Karpas-422 (cell line): Measurements from ENCODE around the gene TBC1D3I. TPM values are rescaled to one million over a fixed set of nuclear protein-coding genes. Genes with fewer than 3 reads are reported as not detected.
"Not testable (repeated sequence)": the region's sequence is repeated elsewhere in the genome, so short reads cannot be mapped to it uniquely, and the experiment has no call there.

Source experiments
- DNase-seq: peaks from one replicate; pipeline ENCODE4 v3.0.0-alpha.2; 2015
- H2AFZ ChIP-seq: fragments of 200-600 bp; sonication (generic); 2 replicates; pipeline ENCODE4 v1.6.1; 2014; ENCODE audit warnings: antibody characterized with exemption, low read length, mixed read lengths
- H3K27ac ChIP-seq: fragments of 200-600 bp; sonication (generic); 2 replicates; pipeline ENCODE4 v1.5.1; 2014; ENCODE audit warnings: mild to moderate bottlenecking, low read length, moderate library complexity
- H3K27me3 ChIP-seq: fragments of 200-600 bp; sonication (generic); 2 replicates; pipeline ENCODE4 v1.6.1; 2014; ENCODE audit warnings: low read length, mixed read lengths
- H3K36me3 ChIP-seq: fragments of 200-600 bp; sonication (generic); 2 replicates; pipeline ENCODE4 v1.6.1; 2014; ENCODE audit warnings: low read length, mixed read lengths; ENCODE audit not compliant: insufficient read depth
- H3K4me1 ChIP-seq: fragments of 200-600 bp; sonication (generic); 2 replicates; pipeline ENCODE4 v1.6.1; 2014; ENCODE audit warnings: mild to moderate bottlenecking, low read length, mixed read lengths
- H3K4me2 ChIP-seq: fragments of 200-600 bp; sonication (generic); 2 replicates; pipeline ENCODE4 v1.6.1; 2014; ENCODE audit warnings: low read length, low read depth, mild to moderate bottlenecking; ENCODE audit not compliant: poor library complexity, severe bottlenecking
- H3K4me3 ChIP-seq: fragments of 200-600 bp; sonication (generic); 2 replicates; pipeline ENCODE4 v1.5.1; 2014; ENCODE audit warnings: mild to moderate bottlenecking, antibody characterized with exemption, low read length, mixed read lengths
- H3K79me2 ChIP-seq: fragments of 200-600 bp; sonication (generic); 2 replicates; pipeline ENCODE4 v1.6.1; 2014; ENCODE audit warnings: mild to moderate bottlenecking, low read length, mixed read lengths
- H3K9ac ChIP-seq: fragments of 200-600 bp; sonication (generic); 2 replicates; pipeline ENCODE4 v1.6.0; 2014; ENCODE audit warnings: low read length
- H3K9me2 ChIP-seq: fragments of 200-600 bp; sonication (generic), shearing (Covaris generic); replicated peaks from 2 replicates; pipeline ENCODE4 v1.6.0; 2014; ENCODE audit warnings: mild to moderate bottlenecking, low read length, moderate library complexity; ENCODE audit not compliant: insufficient read depth
- H3K9me3 ChIP-seq: fragments of 300-700, 200-600 bp; sonication (generic); 2 replicates; pipeline ENCODE4 v1.6.1; 2014; ENCODE audit warnings: low read length, mixed read lengths
- H4K20me1 ChIP-seq: fragments of 200-600 bp; sonication (generic); 2 replicates; pipeline ENCODE4 v1.6.1; 2014; ENCODE audit warnings: mild to moderate bottlenecking, antibody characterized with exemption, low read length, low read depth; ENCODE audit not compliant: insufficient read depth
- total RNA-seq: library from RNA; depleted of rRNA; stranded (reverse); fragments of >200 nt; shearing (Covaris generic); gene quantifications from 2 replicates; pipeline ENCODE4 v1.2.3, GENCODE V29; 2014; ENCODE audit warnings: low replicate concordance

The TBC1D3I gene
- total RNA-seq, 1 experiment from 2014 or later = not detected

GRCh38 chr17:36210439-36211211 is 53.7 kb downstream of the TBC1D3I start, which contains the start of gene CCL4L2:
CCL4L2 (plus strand) TSS chr17:36211063.
- not testable (repeated sequence) for H2AFZ ChIP-seq, H3K79me2 ChIP-seq, H3K27me3 ChIP-seq, H3K9me2 ChIP-seq, H3K9me3 ChIP-seq, H4K20me1 ChIP-seq, H3K36me3 ChIP-seq
- DNase-seq = peak; percentile 87
- Histone ChIP-seq H3K4me2 (peak within 1 kb of the TSS; percentile 61), H3K4me3 (peak within 1 kb of the TSS; percentile 52; the same call in 1 of the 2 replicates), H3K4me1 (peaks cover 59% of the 10 kb centered on the region), H3K27ac (peak within 1 kb of the TSS; percentile 91), H3K9ac (peak within 1 kb of the TSS; percentile 55)

GRCh38 chr17:36209575-36209974 is 54.8 kb downstream of the TBC1D3I start:
- H3K9ac ChIP-seq = no peak overlapping the region
- no peaks in the 10 kb centered on the region for H3K9me2 ChIP-seq
- peaks cover 68% of the 10 kb centered on the region for H3K4me1 ChIP-seq
- no peaks in the 10 kb centered on the region for H3K79me2 ChIP-seq
- H2AFZ ChIP-seq = no peak overlapping the region
- DNase-seq = no peak
- no peaks in the 10 kb centered on the region for H3K36me3 ChIP-seq
- H3K4me2 ChIP-seq = peak overlapping the region; percentile 61
- no peak overlapping the region for H3K4me3 ChIP-seq
- H3K27ac ChIP-seq = peak overlapping the region; percentile 91
- no peaks in the 10 kb centered on the region for H4K20me1 ChIP-seq
- H3K27me3 ChIP-seq = no peaks in the 10 kb centered on the region
- no peaks in the 10 kb centered on the region for H3K9me3 ChIP-seq

- peaks cover 78% of the 10 kb centered on the region for H3K4me1 ChIP-seq
- not testable (repeated sequence) for H3K9ac ChIP-seq
These were observed 57.0 kb downstream of the TBC1D3I start for GRCh38 chr17:36207383-36207782.

DNA sequence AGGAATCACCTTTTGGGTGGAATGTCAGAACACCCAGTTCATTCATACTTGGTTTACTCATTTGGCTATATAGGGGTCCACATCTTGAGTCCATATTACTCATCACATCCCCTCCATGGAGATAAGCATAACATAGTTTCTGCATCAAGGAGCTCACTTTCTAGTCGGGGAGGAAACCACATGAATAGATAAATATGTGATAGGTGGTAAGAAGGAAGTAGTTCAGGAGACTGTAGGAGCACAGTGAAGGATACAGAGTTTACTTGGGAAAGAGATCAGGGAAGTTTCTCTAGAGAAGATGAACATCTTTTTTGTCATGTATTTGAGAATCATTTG is 57.9 kb downstream of the TBC1D3I start:
- not testable (repeated sequence) for H3K9ac ChIP-seq, H3K9me2 ChIP-seq, H3K27me3 ChIP-seq, H3K9me3 ChIP-seq, H2AFZ ChIP-seq, H3K4me3 ChIP-seq, H4K20me1 ChIP-seq, H3K27ac ChIP-seq, H3K79me2 ChIP-seq, H3K36me3 ChIP-seq
- Histone ChIP-seq H3K4me1 (peaks cover 76% of the 10 kb centered on the region), H3K4me2 (peak overlapping the region; percentile 34)
- DNase-seq = peak; percentile 45

More at GRCh38 chr17:36207383-36207782, 57.0 kb downstream of the TBC1D3I start:
- not testable (repeated sequence) for H2AFZ ChIP-seq, H3K27ac ChIP-seq, H3K4me3 ChIP-seq, H3K36me3 ChIP-seq, H3K79me2 ChIP-seq, H3K9me2 ChIP-seq, H4K20me1 ChIP-seq, H3K27me3 ChIP-seq, H3K9me3 ChIP-seq
- H3K4me2 ChIP-seq = peak overlapping the region; percentile 34
- peak; percentile 41 for DNase-seq

- no peaks in the 10 kb centered on the region for H3K36me3 ChIP-seq
- H2AFZ ChIP-seq = no peak overlapping the region
- H3K4me2 ChIP-seq = no peak overlapping the region
These were observed 58.5 kb downstream of the TBC1D3I start for GRCh38 chr17:36205637-36206485.

GRCh38 chr17:36204724-36205500 is 59.5 kb downstream of the TBC1D3I start:
- no peak for DNase-seq
- Histone ChIP-seq H3K36me3 (no peaks in the 10 kb centered on the region), H3K4me2 (no peak overlapping the region), H3K79me2 (no peaks in the 10 kb centered on the region), H2AFZ (no peak overlapping the region), H3K4me3 (no peak overlapping the region), H3K27me3 (no peaks in the 10 kb centered on the region), H3K9me3 (no peaks in the 10 kb centered on the region), H3K9me2 (no peaks in the 10 kb centered on the region), H3K9ac (no peak overlapping the region), H3K4me1 (peaks cover 60% of the 10 kb centered on the region), H4K20me1 (no peaks in the 10 kb centered on the region), H3K27ac (peak overlapping the region; percentile 27; the same call in 1 of the 2 replicates)

More at GRCh38 chr17:36205637-36206485, 58.5 kb downstream of the TBC1D3I start:
- H3K27me3 ChIP-seq = no peaks in the 10 kb centered on the region
- peak; percentile 33 for DNase-seq
- peak overlapping the region; percentile 10; the same call in 1 of the 2 replicates for H3K27ac ChIP-seq
- no peaks in the 10 kb centered on the region for H3K9me2 ChIP-seq
- peaks cover 70% of the 10 kb centered on the region for H3K4me1 ChIP-seq
- no peak overlapping the region for H3K9ac ChIP-seq
- H3K79me2 ChIP-seq = no peaks in the 10 kb centered on the region
- H4K20me1 ChIP-seq = no peaks in the 10 kb centered on the region
- no peak overlapping the region for H3K4me3 ChIP-seq
- H3K9me3 ChIP-seq = no peaks in the 10 kb centered on the region
